GM19328 (cell line): ENCODE results near the gene SPIRE1.

ENCODE experiments used
- ATAC-seq: cut with Tn5 transposase; IDR thresholded peaks from one replicate; pipeline ENCODE4 v1.9.1; 2021; ENCODE audit warnings: mild to moderate bottlenecking, moderate library complexity; ENCODE audit not compliant: unreplicated experiment

The SPIRE1 gene

GRCh38 chr18:12455496-12455895 lies 202.4 kb downstream of the SPIRE1 start:
- no peak for ATAC-seq

- ATAC-seq, result no peak
Observed at GRCh38 chr18:12452784-12453183, 205.1 kb downstream of the SPIRE1 start.

- no peak for ATAC-seq
Observed at GRCh38 chr18:12451428-12451827, 206.5 kb downstream of the SPIRE1 start.

- ATAC-seq, result no peak
Observed at GRCh38 chr18:12449051-12449785, 208.7 kb downstream of the SPIRE1 start.

GRCh38 chr18:12445554-12445953 lies 212.4 kb downstream of the SPIRE1 start:
- no peak for ATAC-seq

- ATAC-seq, result no peak
Observed at GRCh38 chr18:12443551-12443950, 214.4 kb downstream of the SPIRE1 start.

GRCh38 chr18:12442946-12443345 lies 215.0 kb downstream of the SPIRE1 start:
- ATAC-seq, result no peak

- ATAC-seq, result no peak
Observed at GRCh38 chr18:12441475-12442034, 216.4 kb downstream of the SPIRE1 start.

GRCh38 chr18:12438257-12438656 lies 219.7 kb downstream of the SPIRE1 start:
- ATAC-seq, result no peak

GRCh38 chr18:12435867-12436266 lies 222.0 kb downstream of the SPIRE1 start:
- no peak for ATAC-seq

GRCh38 chr18:12434541-12434929 lies 223.4 kb downstream of the SPIRE1 start:
- ATAC-seq, result no peak

- ATAC-seq, result no peak
Observed at GRCh38 chr18:12433829-12434540, 223.9 kb downstream of the SPIRE1 start.

GRCh38 chr18:12432881-12433280 lies 225.0 kb downstream of the SPIRE1 start:
- no peak for ATAC-seq

- ATAC-seq, result no peak
Observed at GRCh38 chr18:12432196-12432595, 225.7 kb downstream of the SPIRE1 start.

- ATAC-seq, result no peak
Observed at GRCh38 chr18:12431561-12431960, 226.3 kb downstream of the SPIRE1 start.

- ATAC-seq, result no peak
Observed at GRCh38 chr18:12430137-12430990, 227.5 kb downstream of the SPIRE1 start.

GRCh38 chr18:12429556-12429955 lies 228.4 kb downstream of the SPIRE1 start:
- no peak for ATAC-seq

GRCh38 chr18:12428923-12429322 lies 229.0 kb downstream of the SPIRE1 start:
- no peak for ATAC-seq

GRCh38 chr18:12426924-12427323 lies 231.0 kb downstream of the SPIRE1 start:
- ATAC-seq, result no peak

GRCh38 chr18:12424252-12424651 lies 233.7 kb downstream of the SPIRE1 start:
- no peak for ATAC-seq

GRCh38 chr18:12423820-12424219 lies 234.1 kb downstream of the SPIRE1 start:
- ATAC-seq, result no peak
